Measurements from ENCODE around the gene DCAF8. TPM values are rescaled to one million over a fixed set of nuclear protein-coding genes. Genes with fewer than 3 reads are reported as not detected.

The DCAF8 gene
- total RNA-seq, 1 experiment from 2014 or later, result 143 TPM

DNA sequence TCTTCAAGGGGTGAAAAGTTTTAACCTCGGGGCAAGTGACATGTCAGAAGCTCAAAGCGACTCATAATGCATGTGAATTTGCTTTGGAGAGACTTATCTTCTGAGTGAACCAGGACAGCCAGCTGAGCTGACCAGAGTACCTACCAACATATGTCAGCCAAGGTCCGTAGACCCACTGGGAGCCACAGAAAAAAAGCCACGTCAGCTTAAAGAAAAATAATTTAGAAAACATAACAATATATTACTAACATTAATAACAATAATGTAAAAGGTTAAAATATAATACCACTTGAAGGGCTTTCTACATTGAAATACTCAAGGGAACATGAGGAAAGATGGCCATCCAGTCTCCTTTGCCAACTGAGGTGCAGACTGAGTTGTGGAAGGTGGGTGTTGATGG, 15.6 kb upstream of the DCAF8 start:
- Mint-ChIP-seq H3K27me3 (ENCODE audit: low read depth) (no peaks in the 10 kb centered on the region), H3K9me3 (no peaks in the 10 kb centered on the region), H3K27ac (no peak overlapping the region), H3K4me3 (no peak overlapping the region), H3K4me1 (no peaks in the 10 kb centered on the region), H3K36me3 (peaks cover 59% of the 10 kb centered on the region)
- POLR2A ChIA-PET, result no interaction called here
- TF ChIP-seq, protein P1, sequence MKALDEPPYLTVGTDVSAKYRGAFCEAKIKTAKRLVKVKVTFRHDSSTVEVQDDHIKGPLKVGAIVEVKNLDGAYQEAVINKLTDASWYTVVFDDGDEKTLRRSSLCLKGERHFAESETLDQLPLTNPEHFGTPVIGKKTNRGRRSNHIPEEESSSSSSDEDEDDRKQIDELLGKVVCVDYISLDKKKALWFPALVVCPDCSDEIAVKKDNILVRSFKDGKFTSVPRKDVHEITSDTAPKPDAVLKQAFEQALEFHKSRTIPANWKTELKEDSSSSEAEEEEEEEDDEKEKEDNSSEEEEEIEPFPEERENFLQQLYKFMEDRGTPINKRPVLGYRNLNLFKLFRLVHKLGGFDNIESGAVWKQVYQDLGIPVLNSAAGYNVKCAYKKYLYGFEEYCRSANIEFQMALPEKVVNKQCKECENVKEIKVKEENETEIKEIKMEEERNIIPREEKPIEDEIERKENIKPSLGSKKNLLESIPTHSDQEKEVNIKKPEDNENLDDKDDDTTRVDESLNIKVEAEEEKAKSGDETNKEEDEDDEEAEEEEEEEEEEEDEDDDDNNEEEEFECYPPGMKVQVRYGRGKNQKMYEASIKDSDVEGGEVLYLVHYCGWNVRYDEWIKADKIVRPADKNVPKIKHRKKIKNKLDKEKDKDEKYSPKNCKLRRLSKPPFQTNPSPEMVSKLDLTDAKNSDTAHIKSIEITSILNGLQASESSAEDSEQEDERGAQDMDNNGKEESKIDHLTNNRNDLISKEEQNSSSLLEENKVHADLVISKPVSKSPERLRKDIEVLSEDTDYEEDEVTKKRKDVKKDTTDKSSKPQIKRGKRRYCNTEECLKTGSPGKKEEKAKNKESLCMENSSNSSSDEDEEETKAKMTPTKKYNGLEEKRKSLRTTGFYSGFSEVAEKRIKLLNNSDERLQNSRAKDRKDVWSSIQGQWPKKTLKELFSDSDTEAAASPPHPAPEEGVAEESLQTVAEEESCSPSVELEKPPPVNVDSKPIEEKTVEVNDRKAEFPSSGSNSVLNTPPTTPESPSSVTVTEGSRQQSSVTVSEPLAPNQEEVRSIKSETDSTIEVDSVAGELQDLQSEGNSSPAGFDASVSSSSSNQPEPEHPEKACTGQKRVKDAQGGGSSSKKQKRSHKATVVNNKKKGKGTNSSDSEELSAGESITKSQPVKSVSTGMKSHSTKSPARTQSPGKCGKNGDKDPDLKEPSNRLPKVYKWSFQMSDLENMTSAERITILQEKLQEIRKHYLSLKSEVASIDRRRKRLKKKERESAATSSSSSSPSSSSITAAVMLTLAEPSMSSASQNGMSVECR (CRISPR knock-in tag; IDR thresholded peaks at IDR 0.05; ENCODE audit: borderline replicate concordance), result no peak
- no peak for TF ChIP-seq SMAD3 (CRISPR knock-in tag; IDR thresholded peaks at IDR 0.05; ENCODE audit: borderline replicate concordance)
- DNase-seq (ENCODE audit: low spot score) (no peak), ATAC-seq (no peak)
- CTCF ChIA-PET, result no interaction called here

GRCh38 chr1:160277330-160277729, 15.0 kb upstream of the DCAF8 start:
- Mint-ChIP-seq H3K9me3 (no peaks in the 10 kb centered on the region), H3K27ac (no peak overlapping the region), H3K4me3 (no peak overlapping the region), H3K27me3 (ENCODE audit: low read depth) (peaks cover 3% of the 10 kb centered on the region; the same call in 1 of the 2 replicates), H3K36me3 (peaks cover 53% of the 10 kb centered on the region), H3K4me1 (no peaks in the 10 kb centered on the region)
- no peak for ATAC-seq
- TF ChIP-seq FOXP1 (CRISPR knock-in tag; IDR thresholded peaks at IDR 0.05; ENCODE audit: borderline replicate concordance), result no peak
- TF ChIP-seq STAT6 (CRISPR knock-in tag; conservative IDR thresholded peaks at IDR 0.05; ENCODE audit: low read depth), result no peak
- TF ChIP-seq NFATC4 (CRISPR knock-in tag; IDR thresholded peaks at IDR 0.05), result no peak
- TF ChIP-seq, protein P2, sequence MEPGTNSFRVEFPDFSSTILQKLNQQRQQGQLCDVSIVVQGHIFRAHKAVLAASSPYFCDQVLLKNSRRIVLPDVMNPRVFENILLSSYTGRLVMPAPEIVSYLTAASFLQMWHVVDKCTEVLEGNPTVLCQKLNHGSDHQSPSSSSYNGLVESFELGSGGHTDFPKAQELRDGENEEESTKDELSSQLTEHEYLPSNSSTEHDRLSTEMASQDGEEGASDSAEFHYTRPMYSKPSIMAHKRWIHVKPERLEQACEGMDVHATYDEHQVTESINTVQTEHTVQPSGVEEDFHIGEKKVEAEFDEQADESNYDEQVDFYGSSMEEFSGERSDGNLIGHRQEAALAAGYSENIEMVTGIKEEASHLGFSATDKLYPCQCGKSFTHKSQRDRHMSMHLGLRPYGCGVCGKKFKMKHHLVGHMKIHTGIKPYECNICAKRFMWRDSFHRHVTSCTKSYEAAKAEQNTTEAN (CRISPR knock-in tag; IDR thresholded peaks at IDR 0.05), result no peak
- no peak for TF ChIP-seq OVOL2 (CRISPR knock-in tag; IDR thresholded peaks at IDR 0.05; ENCODE audit: borderline replicate concordance)
- POLR2A ChIA-PET, result no interaction called here
- DNase-seq (ENCODE audit: low spot score), result no peak
- CTCF ChIA-PET, result no interaction called here

GRCh38 chr1:160271025-160271424, 8.7 kb upstream of the DCAF8 start:
- TF ChIP-seq TP53 (CRISPR knock-in tag; IDR thresholded peaks at IDR 0.05) (no peak), CBFB (CRISPR knock-in tag; IDR thresholded peaks at IDR 0.05; ENCODE audit: low read depth) (no peak), ZNF423 (CRISPR knock-in tag; IDR thresholded peaks at IDR 0.05) (no peak), ESRRA (CRISPR knock-in tag; IDR thresholded peaks at IDR 0.05; ENCODE audit: borderline replicate concordance) (no peak), ZNF121 (CRISPR knock-in tag; IDR thresholded peaks at IDR 0.05) (peak; percentile 4; the same call in 1 of the 2 replicates), FOXJ3 (CRISPR knock-in tag; IDR thresholded peaks at IDR 0.05; ENCODE audit: borderline replicate concordance) (no peak)
- 0 out of 2 replicates have a peak, but pooled peaks cover 3% of the 10 kb centered on the region for H3K9me3 Mint-ChIP-seq
- no peaks in the 10 kb centered on the region for H3K4me1 Mint-ChIP-seq
- ATAC-seq (no peak), DNase-seq (ENCODE audit: low spot score) (no peak)
- H3K4me3 Mint-ChIP-seq, result no peak overlapping the region
- no peaks in the 10 kb centered on the region for H3K36me3 Mint-ChIP-seq
- no peak overlapping the region for H3K27ac Mint-ChIP-seq
- POLR2A ChIA-PET, result no interaction called here
- H3K27me3 Mint-ChIP-seq (ENCODE audit: low read depth), result peaks cover 17% of the 10 kb centered on the region; the same call in 1 of the 2 replicates
- CTCF ChIA-PET, result no interaction called here

Data from WTC11 (cell line).